HK-2 (cell line): ENCODE measurements around the gene MBD5.

Source experiments
- DNase-seq: peaks from one replicate; pipeline ENCODE4 v3.0.0-alpha.2; 2018; ENCODE audit not compliant: unreplicated experiment

Gene MBD5

DNA sequence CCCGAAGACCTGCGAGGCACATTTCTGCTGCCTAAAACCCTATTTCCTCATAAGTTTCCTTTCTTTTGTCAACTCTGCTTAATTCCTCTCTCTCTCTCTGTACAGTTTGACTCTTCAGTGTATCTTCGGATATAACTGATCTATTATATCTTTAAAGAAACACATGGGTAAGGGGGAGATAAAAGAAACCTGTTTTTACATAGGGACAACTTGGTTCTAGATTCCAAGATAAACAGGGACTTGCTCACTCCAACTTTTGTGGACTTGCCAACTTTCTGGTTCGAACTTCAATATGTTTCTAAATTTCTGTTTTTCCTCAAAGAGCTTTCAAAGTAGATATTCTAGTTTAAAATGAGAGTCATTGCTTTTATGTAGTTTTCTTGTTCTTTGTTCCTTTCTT is 441.0 kb downstream of the MBD5 start:
- no peak for DNase-seq

DNA sequence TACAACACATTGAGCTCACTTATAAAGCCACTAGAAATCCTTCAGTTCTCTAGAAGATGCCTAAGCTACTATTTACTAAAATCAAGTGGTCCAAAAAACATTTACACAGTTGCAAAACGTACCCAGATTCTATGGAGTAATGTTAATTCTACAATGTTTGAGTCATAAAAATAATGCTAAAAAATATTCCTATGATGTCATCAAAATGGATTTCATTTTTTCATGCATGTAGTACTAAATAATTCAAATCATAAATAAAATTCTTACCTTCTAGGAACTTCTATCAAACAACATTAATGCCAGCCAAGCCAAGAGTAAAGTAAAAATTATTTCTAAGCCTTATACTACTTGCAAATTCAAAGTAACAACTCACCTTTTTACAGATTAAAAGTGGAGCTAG is 454.7 kb downstream of the MBD5 start:
- DNase-seq = no peak

DNA sequence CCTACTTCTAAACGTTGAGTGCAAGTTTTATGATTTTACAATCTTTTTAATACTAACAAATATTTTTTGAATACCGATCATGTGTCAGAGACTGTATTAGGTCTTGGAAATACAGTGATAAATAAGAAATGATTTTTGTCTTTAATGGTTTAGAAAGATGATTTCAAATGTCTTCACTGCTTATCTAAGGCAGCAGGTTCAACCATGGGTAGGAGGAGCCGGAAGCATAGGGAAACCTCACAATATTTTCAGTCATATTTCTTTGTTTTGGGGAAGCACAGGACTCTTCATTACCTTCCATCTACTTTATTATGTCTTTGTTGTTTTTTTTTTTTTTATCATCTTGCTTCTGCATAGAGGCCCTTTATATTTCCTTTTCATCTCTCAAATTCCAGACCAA is 458.5 kb downstream of the MBD5 start:
- DNase-seq = no peak

DNA sequence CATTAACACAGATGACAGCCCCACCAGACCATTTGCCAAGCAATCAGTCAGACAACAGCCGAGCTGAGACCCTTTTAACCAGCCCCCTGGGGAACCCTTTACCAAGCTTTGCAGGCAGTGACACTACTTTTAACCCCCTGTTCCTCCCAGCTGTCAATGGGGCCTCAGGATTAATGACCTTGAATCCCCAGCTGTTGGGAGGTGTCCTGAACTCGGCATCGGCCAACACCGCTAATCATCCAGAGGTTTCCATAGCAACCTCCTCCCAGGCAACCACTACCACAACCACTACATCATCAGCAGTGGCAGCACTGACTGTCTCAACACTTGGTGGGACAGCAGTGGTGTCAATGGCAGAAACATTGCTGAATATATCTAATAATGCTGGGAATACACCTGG is 462.8 kb downstream of the MBD5 start:
- no peak for DNase-seq

DNA sequence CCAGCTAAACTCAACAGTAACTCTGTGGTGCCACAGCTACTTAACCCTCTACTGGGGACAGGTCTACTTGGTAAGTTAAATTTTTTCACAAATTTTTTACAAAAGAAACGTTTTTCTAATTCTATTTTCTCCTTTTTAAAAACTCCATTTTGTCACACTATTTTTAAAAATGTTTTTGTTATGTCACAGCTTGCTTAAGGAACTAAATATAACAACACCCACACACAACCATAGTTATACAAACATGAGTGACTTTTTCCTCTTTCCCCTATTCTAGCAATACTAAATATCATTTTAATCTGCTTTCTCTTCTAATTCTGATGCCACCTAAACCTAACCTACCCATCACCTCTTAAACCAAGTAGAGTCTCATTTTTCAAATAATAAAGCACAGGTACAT is 463.2 kb downstream of the MBD5 start:
- no peak for DNase-seq

DNA sequence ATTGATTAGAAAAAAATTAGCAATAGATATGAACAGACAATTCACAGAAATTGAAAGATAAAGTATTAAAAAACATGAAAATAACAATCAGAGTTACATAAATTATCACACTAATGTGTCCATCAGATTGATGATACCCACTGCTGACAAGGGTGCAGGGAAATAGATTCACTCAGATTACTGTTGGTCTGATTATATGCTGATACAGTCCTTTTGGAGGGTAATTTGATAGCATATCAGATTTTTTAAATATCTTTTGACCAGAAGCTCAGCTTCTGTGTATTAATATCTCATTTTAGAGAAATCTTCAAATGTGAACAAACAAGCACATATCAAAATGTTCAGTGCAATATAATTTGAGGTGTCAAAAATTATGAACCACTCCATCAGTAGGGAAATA is 465.8 kb downstream of the MBD5 start:
- DNase-seq = no peak

DNA sequence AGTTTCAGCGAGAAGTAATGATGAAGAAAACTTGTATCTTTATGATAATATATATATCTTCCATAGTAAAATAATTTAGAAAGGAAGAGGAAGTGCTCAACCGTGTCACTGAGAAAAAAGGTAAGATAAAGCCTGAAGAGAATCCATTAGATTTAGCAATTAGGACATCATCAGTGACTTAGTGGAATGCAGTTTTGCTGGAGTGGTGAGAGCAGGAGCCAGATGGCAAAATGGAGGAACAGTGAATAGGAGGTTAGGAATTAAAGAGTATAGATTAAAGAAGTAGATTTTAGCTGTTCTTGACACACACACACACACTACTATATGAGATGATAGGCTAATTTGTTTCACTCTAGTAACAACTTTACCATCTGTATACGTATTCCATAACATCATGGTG is 466.5 kb downstream of the MBD5 start:
- DNase-seq = no peak

DNA sequence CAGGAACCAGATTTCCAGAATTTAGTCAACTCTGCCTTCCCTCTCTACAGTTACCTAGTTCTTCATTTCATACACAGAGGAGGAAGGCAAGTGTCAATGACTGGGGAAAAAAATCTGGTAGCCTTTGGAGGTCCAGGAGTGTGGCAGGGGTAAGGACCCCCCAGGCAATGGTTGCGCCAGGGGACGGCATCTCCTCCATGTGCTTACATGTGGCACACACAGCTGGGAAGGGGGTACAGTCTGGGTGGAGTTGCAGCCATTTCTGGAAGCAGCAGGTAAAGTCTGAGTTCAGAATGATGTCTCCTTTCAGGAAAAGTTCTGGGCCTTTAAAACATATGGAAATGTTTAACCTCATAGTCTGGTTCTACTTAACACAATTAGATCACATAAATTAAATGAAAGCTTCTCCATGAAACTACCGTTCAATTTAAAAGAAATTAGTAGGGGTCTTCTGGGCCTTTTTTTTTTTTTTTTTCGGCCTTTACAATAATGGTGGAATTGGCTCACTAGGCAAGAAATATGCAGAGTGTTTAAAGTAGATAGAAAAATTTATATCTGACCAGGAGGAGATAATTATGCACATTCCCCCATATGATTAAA is 470.0 kb downstream of the MBD5 start:
- no peak for DNase-seq

DNA sequence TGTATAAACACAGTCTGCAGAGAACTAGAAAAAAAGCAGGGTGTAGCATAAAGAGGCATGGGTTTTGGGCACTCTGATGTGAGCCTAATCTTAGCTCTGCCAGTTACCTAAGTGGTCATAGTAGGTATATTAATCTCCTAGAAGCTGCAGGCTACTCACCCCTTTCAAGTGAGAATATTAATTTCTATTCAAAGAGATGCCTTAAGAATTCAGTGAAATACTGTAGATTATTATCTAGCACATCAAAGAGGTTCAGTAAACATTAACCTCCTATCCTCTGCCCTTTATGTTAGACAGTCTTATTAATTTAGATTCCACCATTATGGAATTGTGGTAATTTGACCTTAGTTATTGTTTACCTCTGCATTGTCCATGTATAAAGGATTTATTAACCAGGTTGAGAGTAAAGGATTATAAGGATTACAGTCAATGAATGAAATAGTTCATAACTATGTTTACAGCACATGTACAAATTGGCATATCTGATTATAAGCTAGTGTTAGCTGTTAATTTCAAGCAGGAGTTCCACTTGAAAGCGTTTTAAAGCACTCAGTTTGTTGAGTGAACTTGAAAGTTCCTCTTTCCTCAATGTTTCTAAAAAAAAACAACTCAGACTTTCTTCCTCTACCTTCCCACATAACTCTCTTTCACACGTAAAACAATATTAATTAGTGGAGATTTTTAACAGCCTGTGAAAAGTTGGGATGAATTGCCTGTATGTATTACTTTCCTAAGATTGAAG is 473.1 kb downstream of the MBD5 start:
- DNase-seq = no peak

DNA sequence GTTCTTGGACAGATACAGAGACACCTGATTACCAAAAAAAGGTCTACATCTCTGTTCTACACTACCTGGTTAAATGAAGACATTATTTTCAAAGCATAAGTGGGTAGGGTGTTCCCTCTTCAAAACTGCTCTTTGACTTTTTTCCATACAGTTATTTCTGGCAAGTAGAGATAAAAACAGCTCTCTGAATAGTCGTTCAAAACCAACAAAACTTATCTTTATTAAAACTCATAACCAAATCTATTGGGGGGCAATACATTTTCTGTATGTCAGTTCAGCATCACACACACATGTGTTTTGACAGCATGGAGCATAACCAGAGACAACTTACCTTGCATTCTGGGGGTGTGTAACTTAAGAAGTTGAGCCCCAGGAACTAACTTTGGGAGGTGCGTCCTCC is 474.7 kb downstream of the MBD5 start:
- no peak for DNase-seq

DNA sequence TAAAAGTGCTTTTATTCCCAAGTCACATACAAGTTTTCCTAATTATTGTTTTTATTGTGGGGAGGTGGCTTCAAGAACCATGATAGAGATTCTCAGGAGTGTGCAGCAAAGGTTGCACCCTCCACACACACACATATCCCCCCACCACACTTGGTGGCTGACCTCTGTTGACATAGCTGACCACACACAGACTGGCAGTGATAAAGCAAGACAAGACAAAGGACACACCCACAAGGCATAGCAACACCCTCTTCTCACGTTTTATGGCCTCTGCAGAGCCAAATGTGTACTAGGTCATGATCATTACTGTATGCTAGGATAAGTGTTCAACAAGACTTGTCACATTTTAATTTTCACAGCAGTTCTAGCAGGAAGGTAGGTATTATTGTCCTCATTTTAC is 480.7 kb downstream of the MBD5 start:
- DNase-seq = no peak

DNA sequence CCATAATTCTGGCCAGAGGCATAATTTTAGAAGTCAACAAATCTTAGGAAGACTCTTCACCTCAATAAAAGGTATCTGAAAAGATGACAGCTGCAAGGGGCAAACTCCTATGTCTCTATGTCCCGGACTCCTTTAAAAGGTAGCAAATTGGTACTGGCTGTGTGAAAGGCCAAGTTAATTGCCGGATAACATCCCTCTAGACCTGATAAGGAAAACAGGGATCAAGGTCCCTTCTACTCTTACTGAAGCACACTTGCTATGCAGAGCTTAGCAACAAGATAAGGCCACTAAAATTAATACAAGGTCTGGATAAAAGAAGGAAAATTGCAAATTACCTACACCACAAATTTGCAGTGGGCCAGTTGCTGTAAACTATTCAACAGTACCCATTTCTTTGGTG is 482.6 kb downstream of the MBD5 start:
- DNase-seq = no peak

DNA sequence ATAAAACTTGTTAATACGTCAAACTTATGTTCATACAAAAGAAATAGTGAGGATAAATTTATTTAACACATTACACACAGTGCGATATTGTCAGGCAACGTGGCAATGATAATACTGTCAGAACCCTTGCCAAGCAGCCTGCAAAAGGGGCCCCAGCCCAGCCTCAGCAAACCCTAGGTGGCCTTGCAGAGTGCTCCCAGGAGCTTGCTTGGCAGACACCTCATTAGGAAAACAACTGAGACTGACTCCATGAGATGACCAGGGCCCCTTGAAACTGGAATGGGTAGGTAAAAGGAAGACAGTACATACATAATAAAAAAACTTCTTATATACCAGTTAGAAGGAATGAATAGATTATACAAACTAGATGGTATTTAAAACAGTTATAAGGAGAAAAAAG is 487.1 kb downstream of the MBD5 start:
- no peak for DNase-seq

DNA sequence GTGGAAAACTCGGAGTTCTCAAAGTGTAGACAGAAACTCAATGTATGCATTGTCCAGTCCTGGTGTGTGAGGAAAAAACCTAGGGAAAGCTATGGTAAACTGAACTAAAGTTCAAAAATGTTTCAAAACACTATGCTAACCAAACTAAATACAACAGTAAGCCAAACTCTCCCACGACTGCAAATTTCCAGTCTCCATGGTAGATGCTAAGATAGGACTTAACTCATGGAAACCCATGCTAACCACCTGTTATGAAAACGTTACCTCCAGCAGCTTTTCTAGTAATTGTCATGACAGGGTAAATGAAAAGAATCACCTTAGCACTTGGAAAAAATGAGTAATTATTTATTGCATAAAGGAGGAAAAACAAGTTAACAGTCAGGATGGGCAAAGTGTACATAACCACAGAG is 488.0 kb downstream of the MBD5 start:
- DNase-seq = no peak

DNA sequence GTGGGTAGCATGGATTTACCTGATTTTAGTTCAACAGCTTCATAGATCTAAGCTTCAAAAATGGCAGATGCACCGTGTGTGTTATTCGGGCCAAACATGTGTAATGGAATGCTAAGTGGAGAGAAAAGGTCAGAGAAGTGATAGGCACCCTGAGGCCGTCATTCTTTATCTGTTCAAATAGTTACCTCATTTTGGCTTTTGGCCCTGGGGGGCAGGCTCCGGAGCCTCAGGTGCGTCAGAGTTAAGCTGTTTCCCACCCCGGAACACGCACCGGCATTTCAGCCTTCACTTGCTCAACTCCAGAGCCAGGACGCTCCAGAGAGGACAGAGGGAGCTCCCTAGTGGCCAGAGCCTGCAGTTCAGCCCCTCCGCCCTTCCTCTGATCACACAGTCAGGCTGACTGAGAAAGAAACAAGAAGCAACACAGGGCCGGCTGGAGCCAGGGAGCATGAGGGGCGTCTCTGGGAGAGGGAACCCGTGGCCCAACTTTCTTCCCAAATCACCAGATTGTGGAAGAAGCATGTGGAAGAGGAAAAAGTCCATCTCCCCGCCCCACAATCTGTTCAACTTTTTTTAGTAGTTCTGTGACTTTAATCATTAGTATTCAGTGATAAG is 488.5 kb downstream of the MBD5 start:
- DNase-seq = peak; percentile 87

DNA sequence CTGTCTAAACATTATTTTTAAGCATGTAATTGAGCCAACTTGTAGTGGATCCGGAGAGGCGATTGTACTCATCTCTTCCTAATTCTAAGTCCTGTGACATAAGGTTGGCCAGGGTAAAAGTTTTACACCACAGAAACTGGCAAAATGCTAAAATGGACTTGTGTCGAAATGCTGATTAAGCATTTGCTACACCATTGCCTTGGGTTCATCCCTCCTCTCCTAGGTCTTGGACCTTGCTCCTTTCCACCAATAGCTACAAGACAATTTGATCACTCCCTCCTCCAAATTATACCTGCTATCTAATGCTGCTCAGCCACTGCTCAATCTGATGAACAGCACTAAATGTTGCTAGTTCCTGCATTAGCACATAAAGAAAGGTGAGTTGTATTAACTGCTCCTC is 491.0 kb downstream of the MBD5 start:
- DNase-seq = no peak

DNA sequence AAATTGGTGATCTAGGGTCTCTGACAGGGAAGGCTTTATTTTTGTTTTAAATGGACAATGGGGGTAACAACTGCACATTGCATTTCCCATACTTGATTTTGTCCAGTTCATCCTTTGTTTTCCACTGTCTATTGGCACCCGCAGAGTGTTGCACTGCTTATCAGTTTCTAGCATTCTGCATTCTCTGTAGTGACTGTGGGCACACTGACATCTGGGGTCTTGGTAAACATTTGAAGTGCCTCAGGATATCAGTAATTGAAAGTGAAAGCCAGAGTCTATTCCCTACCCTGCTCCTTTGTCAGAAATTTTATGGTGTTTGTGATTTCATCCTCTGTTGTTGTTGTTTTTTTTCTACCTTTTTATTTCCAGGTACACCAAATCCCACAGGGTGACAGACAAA is 491.6 kb downstream of the MBD5 start:
- DNase-seq = no peak

DNA sequence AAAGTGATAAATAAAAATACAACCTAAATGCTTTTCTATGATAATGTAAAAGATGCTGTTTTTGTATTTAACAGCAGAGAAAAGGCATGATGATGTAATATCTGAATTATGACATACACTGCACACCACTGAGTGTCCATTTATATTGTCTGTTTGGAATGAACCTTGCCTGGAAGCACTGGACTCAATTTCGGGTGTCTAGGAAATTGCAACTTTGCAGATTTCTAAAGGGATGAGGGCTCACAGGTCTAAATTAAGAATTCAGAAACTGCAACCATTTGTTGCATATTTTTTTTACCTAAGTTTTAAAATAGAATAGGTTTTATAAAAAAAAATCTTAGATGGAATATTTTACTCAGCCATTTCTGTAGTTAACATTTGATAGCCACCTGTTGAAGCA is 492.5 kb downstream of the MBD5 start:
- no peak for DNase-seq

DNA sequence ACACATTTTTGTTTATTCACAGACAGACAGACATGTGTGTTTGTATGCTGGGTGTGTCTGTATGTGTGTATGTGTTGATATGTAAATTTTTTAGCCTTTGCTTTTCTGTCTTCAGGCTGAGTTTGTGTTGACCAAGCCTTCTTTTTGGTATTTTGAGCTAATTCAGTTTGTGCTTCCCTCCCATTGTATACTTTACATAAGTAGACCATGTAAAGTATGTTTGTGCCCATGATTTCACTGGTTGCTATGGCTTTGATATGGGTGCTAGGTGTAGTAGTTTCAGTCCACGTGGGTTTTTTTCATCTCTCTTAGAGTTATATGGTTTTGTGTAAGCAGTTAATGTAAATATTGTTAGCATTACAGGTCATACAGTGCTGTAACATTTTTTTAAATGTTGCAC is 494.2 kb downstream of the MBD5 start:
- no peak for DNase-seq

DNA sequence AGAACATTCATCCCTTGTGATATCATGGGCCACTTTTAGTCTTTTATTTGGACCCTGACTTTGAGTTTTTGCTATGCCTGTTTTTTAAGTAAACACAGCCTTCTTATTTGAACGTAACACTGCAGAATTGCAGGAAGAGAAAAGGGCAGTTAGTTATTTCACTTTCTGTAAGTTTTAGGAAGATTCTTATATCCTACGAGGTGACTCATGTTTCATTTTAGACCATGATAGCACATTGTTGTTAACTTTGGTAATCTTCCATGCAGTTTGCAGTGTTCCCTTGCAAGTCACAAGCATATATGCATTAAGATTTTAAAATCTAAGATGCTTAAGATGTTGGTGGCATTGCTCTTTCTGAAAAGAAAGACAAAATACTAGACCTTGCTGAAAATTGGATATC is 495.1 kb downstream of the MBD5 start:
- DNase-seq = no peak

DNA sequence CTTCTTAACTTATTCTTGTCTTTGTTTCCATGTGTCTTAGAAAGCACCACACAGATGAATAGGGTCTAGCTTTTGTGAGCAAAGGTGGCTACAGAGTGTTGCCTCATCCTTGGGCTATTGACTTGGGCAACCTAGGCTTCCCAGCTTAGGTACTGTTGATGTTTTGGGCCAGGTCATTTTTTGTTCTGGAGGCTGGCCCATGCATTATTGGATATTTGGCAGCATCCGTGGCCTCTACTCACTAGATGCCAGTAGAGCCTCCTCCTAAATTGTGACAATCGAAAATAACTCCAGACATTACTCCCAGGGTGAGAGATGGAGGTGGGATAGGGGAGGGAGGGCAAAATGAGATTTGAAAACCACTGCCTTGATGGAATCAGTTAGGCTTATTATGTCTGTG is 496.4 kb downstream of the MBD5 start:
- DNase-seq = no peak

DNA sequence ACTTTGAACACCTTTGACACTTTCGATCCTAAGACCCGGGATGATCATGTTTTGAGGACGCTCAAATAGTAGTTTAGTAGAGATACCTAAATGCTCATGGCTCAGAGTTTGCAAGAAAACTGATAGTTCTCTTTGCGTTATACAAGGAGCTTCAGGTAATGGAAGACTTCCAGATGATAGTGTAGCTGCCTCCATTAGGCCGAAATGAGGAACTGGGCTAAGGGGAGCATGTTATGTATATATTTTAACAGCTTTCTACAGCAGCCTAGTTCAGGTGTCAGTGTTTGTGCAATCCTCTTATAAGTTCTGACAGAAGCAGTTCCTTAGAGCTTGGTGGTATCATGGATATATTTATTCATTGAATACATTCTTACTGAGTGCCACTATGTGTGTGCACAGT is 496.9 kb downstream of the MBD5 start:
- no peak for DNase-seq

DNA sequence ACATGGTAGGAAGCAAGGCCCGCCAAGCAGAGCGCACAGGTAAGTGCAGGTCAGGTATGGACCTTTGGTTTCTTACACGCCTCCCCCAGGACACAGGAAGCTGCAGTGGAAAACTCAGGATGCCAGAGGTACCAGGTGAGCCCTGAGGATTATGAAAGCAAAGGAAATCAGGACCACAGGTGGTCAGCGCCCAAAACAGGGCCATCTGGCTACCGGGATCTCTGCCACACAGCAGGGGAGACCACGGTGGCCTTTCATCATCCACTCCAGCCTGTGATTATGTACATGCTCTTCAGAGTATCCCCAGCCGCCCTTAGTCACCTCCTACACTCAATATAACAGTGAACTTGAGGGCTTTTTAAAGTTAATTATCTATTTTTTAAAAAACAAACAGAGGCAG is 498.1 kb downstream of the MBD5 start:
- no peak for DNase-seq

DNA sequence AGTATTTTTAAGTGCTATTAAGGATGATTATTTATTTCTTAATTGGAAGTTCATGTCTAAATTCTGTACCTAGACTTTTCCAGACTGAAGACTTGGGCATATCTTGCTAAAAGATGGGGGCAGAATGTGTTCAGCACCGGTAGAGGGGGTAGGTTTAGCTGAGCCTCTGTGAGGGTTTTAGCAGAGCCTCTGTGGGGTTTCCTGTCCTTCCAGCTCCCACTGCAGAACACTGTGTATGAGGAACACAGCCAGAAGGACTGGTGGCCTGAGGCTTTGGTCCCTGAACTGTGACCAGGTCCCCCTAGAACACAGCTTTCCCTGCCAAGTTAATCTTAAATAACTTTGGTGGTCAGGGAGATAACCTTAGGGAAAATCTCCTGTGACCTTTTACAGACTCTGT is 500.3 kb downstream of the MBD5 start:
- no peak for DNase-seq
